Measurements from ENCODE around the gene BCAR3.

DNA sequence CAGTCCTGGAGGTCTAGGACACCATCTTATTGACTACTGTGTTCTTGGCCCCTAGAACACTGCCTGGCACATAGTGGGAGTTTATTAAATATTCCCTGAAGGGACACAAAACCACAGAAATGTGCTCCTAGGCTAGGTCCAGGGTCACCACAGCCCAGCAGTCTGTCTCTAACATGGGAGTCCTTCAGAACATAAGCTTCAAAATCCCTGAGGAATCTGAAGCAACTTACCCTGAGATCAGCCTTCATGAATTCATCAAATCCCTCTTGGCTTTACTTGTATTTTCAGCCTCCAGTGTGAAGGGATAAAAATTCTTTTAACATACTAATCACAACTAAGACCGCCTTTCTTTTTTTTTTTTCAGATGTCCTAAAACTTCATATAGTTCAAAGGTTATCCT lies 32.7 kb upstream of the BCAR3 start:
- TF ChIP-seq, protein P1, sequence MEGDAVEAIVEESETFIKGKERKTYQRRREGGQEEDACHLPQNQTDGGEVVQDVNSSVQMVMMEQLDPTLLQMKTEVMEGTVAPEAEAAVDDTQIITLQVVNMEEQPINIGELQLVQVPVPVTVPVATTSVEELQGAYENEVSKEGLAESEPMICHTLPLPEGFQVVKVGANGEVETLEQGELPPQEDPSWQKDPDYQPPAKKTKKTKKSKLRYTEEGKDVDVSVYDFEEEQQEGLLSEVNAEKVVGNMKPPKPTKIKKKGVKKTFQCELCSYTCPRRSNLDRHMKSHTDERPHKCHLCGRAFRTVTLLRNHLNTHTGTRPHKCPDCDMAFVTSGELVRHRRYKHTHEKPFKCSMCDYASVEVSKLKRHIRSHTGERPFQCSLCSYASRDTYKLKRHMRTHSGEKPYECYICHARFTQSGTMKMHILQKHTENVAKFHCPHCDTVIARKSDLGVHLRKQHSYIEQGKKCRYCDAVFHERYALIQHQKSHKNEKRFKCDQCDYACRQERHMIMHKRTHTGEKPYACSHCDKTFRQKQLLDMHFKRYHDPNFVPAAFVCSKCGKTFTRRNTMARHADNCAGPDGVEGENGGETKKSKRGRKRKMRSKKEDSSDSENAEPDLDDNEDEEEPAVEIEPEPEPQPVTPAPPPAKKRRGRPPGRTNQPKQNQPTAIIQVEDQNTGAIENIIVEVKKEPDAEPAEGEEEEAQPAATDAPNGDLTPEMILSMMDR (IDR thresholded peaks at IDR 0.05) = no peak
- TF ChIP-seq POLR2AphosphoS2 (conservative IDR thresholded peaks at IDR 0.05; ENCODE audit: low read length) (no peak), SMC3 (IDR thresholded peaks at IDR 0.05) (no peak), EHF (CRISPR knock-in tag; IDR thresholded peaks at IDR 0.05) (no peak)
- TF ChIP-seq, protein P2, sequence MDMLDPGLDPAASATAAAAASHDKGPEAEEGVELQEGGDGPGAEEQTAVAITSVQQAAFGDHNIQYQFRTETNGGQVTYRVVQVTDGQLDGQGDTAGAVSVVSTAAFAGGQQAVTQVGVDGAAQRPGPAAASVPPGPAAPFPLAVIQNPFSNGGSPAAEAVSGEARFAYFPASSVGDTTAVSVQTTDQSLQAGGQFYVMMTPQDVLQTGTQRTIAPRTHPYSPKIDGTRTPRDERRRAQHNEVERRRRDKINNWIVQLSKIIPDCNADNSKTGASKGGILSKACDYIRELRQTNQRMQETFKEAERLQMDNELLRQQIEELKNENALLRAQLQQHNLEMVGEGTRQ (IDR thresholded peaks at IDR 0.05) = no peak

Data from A549 (cell line).